CD1c-positive myeloid dendritic cell (primary cell): ENCODE results near the gene HSF4.

Experiments used
- DNase-seq: peaks from one replicate; pipeline ENCODE4 v3.0.0-alpha.2; 2016; ENCODE audit errors: extremely low spot score

Gene HSF4

DNA sequence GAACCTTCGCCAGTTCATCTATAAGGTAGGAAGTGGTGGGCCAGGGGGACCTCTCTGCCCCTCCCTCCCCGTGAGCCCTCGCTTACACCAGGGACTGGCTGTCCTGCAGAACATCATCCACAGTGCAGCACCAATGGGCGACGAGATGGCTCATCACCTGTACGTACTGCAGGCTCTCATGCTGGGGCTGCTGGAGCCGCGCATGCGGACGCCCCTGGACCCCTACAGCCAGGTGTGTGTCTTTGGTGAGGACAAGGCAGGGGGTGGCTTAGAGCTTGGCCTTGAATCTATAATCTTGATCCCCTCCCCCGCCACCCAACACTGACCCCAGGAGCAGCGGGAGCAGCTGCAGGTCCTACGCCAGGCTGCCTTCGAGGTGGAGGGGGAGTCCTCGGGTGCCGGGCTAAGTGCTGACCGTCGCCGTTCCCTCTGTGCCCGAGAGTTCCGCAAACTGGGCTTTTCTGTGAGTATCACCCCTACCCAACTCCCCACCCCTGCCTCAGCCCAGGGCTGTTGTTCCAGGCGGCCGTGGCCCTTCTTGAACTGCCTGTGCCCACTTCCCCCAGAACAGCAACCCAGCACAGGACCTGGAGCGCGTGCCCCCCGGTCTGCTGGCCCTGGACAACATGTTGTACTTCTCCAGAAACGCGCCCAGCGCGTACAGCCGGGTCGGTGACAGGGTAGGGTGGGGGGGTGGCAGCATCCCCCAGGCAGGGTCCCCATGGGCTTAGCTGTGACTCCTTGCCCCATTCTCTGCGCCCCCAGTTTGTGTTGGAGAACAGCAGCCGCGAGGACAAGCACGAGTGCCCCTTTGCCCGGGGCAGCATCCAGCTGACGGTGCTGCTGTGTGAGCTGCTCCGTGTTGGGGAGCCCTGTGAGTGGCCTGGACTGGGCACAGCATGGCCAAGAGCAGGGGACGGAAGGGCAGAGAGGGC, 37.1 kb downstream of the HSF4 start:
- no peak for DNase-seq

DNA sequence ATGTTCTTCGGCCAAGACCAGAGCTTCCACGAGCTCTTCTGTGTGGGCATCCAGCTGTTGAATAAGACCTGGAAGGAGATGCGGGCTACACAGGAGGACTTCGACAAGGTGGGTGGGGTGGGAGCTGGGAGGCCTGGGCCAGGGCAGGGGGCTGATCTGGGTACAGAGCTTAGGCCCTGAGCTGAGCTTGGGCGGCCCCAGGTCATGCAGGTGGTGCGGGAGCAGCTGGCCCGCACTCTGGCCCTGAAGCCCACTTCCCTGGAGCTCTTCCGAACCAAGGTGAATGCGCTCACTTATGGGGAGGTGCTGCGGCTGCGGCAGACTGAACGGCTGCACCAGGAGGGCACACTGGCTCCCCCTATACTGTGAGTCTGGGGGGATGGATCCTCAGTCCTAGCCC, 37.9 kb downstream of the HSF4 start:
- DNase-seq = no peak

DNA sequence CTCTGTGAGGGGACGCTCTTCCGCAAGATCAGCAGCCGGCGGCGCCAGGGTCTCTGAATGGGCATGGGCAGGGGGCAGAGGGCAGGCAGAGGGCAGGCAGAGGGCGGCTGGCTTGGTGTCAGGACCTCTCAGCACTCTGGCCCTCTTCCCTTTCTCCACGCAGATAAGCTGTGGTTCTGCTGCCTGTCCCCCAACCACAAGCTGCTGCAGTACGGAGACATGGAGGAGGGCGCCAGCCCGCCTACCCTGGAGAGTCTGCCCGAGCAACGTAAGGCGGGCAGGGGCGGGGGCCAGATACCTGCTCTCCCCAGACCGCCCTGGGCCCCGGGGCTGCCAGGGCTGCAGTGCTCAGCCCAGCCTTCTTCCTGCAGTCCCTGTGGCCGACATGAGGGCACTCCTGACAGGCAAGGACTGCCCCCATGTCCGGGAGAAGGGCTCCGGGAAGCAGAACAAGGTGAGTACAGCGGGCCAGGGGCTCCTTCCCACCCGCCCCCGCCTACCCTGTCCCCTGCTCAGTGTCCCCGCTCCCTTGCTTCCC, 38.5 kb downstream of the HSF4 start:
- no peak for DNase-seq

DNA sequence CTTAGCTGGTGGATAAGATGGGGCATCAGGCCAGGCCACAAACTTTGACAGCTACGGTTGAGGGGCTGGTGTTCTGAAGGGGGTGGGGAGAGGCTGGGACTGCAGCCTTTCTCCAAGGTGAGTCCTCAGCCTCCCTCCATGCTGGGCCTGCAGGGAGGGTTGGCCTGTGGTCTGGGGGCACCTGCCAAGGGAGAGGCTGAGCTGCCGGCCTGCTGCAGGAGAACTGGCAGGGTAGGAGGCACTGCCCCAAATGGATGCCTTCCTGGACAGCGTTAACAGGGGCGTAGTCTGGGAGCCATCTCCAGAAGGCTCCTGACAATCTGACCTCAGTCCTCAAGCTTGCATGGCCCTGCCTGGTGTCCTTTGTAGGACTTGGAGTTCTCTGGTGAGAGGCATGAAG, 39.5 kb downstream of the HSF4 start:
- DNase-seq = no peak

DNA sequence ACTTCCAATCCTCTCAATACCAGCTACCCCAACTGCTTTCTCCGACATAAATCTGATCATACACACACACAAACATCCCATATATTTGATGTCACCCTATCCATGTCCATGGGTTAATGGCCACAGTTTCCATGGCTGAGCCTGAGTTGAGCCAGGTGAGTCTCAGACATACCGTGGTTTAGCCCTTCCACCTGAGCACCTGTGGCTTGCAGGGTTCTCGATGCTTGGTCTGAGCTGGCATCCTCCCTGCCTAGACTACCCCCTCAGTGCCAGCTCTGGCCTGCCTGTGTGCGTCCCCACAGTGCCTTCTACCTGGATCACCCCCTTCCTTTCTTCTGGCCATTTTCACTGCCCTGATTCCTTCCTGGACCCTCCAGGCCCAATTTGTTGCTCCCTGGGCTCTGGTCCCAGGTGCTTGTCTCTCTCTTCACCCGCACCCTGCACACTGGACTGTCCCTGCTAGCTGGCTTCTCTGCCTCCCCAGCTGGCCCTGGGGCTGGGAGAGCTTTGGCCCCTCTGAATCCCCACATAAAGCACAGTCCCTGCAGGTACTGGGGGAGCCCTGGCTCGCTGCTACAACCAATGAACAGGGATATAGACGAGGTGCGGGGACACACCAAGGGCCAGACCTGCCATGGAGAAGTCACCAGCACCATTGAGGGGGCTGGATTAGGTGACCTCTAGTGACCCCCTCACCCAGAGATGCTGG, 41.7 kb downstream of the HSF4 start:
- no peak for DNase-seq

DNA sequence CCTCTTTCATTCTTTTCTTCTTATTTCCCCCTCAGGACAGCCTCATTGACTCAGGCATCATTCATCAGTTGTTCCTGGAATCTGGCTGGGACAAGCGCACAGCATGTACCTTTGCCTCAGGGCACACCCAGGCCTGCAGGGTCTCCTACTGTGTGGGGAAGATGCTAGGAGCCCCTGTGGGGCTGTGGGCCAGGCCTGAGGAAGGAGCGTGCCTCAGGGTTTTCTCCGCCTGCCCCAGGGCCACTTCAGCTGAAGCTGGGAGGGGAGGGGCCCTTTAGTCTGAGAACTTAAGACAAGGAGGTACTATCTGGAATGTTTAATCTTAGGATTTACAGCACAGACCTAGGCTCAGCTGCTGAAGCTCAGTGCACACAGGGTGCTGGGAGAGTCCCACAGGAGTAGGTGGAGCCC, 42.3 kb downstream of the HSF4 start:
- DNase-seq = no peak

DNA sequence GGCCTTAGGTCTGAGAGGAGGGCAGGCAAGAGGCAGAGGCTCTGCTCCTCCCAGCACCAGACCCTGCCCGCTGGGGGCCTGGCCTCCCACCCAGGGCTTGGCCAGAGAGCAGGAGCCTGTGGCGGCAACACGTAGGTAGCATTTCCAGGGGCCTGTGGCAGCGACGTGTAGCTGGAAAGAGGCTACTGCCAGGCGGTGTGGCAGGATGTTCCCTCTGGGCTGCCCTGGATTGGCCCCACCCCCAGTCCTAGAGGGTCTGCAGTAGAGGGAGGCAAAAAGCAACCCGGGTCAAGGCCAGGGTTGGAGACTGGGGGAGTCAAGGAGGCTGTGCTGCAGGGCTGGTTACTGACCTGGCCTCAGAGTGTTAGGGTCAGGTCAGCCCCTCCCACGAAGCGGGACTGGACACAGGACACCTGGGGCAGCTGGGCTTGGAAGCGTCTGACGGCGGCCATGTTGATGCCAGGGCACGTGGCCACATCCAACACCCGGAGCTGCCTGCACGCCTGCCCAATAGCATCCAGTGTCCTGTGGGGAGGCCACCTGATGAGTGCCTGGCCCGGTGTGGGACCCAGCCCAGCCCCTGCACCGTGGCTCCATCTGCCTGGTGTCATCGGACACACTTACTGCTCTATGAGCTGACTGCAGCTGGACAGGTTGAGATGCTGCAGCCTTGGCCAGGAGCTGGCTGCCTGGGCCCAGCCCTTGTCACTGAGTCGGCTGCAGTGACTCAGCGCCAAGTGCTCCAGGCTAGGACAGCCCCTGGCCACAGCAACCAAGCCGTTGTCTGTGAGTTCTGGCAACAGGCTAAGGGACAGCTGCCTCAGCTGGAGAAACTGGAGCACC, 42.9 kb downstream of the HSF4 start:
- DNase-seq = no peak

DNA sequence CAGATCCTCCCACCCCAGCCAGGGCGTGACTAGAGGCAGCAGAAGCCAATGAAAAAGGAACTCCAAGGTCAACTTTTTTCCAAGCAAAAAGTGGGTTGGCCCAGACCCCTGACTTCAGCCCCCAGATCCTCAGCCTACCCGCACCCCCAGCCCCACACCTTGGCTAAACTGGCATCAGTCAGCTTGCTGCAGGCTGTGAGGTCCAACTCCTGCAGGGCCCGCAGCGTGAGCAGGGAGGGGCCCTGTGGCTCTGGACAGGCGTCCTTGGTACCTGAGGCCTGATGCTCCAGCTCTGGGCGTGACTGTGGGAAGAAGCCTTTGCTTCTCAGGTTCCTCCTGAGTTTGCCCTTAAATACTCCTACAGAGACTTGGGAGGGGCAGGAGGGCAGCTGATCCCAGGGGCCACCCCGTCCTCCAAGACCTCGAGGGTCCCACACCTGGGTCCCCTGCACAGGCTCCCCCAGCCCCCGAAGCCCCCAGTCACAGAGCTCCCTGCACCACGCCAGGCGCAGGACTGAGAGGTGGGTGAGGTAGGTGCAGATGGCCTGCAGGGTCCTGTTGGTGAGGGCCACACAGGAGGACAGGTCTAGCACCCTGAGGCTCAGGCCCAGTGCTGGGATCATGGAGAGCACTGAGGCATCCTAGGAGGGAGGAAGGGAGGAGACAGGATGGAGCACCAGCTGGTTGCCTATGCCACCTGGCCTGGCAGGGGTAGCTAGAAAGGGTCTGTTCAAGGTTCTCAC, 43.8 kb downstream of the HSF4 start:
- no peak for DNase-seq

DNA sequence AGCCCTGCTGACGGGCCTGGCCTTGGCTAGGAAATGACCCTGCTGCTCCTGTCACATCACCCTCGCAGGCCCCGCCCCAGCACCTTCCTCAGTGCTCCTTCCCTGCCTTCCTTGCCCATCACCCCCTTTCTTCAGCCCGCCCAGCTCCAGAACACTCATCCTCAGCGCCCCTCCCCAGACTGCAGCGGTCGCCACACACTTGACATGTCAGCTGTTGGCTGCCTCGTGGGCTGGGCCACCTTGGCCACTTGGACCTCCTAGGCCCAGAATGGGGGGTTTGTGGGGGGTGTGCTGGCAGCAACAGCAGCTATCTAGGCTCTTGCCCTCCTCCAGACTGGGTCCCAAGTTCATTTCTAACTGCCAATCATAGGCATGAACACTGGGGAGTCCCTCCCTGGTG, 45.0 kb downstream of the HSF4 start:
- no peak for DNase-seq

DNA sequence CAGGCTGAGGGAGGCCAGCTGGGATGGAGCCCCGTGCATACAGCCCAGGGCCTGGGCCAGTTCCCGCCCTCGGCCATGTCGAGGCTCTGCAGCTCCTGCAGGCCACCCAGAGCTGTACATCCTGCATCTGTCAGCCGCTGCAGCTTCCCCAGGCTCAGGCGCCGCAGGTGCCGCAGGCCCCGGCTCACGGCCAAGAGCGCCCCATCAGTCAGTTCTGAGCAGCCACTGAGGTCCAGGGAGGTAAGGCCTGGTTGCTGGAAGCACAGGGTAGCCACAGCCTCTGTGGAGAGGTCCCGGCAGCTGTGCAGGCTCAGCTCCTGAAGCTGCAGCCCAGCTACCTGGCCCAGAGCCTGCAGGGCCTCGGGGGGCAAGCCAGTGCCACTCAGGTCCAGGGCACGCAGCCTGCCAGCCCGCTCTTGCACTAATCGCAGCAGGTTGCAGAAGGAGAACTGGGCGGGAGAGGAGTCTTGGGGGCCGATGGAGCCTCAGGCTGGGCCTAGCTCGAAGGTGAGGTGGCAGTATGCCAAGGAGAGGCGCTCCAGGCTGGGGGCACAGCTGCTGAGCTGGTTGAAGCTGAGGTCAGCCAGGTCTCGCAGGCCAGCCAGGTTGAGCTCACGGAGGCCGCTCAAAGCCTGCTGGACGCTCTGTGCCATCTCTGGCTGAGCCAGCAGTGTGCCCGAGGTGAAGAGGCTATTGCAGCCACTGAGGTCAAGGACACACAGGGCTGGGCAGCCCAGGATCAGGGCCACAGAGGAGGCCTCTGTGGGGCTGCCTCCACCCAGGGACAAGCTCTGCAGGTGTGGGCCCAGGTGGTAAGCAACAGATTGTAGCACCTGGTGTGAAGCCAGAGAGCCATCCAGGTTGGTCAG, 45.8 kb downstream of the HSF4 start:
- no peak for DNase-seq

DNA sequence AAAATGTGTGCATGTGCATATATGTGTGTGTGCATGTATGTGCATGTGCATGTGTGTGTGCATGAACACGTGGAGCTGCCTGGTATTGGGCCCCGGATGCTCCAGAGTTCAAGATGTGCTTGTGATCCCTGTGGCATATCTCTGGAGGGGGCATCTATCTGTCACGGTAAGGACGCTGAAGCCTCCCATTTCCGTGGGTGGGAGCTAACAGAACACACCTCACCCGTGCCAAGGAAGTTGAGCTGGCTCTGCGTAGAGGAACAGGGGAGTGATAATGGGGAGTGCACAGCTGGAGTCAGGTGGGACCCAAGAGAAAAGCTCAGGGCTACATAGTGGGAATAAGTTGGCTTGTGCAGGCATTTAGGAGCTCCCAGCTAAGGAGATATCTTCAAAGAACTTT, 47.1 kb downstream of the HSF4 start:
- DNase-seq = no peak

DNA sequence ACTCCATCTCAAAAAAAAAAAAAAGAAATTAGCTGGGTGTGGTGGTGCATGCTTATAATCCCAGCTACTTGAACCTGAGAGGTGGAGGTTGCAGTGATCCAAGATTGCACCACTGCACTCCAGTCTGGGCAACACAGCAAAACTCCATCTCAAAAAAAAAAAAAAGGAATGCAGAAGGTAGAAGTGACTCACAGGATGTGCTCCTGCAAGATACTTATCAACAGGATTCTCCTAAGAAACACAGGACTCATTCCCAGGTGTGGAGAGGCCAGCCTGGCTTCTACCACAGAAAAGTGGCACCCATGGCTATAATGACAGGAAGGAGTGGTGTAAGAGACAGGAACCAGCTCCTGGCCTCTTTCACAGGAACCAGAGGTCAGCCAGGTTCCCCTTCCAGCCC, 48.2 kb downstream of the HSF4 start:
- DNase-seq = no peak

DNA sequence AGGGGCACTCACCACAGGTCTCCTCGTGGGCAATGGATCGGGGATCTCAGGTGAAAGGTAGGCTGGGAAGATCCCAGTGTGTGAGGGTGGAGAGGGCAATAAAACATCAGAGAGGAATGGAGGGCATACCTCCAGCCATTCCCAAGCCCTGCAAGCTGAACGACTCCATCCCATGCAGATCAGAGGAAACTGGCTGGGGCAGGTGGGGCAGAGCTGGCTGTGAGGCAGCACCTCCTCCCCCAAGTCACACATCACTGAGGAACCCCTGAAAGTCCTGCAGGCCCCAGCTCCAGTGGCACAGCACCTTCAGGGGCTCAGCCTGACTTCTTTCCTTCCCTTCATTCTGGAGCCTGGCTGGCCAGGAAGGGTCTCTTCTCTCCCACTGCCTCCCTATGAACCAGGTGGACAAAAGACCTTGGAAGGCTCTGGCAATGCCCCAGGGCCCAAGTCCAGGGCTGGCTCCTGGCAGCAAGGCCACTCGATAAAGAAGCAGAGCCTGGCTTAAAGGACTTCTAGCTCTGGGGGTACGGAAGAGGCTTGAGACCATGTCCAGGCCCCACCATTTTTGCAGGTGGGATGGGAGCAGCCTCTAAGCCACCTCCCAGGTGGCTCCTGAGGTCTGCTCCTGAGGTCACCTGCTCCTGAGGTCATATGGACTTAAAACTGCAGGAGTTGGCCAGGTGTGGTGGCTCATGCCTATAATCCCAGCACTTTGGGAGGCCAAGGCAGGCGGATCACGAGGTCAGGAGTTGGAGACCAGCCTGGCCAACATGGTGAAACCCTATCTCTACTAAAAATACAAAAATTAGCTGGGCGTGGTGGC, 48.9 kb downstream of the HSF4 start:
- DNase-seq = no peak

DNA sequence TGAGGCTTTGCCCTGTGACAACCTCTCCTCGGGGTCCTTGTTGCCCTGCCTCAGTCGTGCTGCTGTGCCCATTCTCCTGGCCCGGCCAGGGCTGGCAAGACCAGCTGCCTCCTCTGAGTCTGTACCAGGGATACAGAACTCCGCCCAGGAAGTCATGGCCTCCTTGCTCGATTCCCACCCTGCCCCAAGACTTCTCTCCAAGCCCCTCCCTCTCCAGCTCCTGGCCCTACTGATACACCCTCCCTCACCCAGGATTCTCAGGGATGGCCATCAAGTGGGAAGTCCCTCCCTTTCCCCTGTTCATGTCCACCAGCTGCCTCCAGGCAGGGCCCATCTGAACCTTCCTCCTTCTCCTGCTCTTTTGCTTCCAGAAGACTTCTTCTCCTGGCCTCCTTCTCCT, 51.2 kb downstream of the HSF4 start:
- no peak for DNase-seq

DNA sequence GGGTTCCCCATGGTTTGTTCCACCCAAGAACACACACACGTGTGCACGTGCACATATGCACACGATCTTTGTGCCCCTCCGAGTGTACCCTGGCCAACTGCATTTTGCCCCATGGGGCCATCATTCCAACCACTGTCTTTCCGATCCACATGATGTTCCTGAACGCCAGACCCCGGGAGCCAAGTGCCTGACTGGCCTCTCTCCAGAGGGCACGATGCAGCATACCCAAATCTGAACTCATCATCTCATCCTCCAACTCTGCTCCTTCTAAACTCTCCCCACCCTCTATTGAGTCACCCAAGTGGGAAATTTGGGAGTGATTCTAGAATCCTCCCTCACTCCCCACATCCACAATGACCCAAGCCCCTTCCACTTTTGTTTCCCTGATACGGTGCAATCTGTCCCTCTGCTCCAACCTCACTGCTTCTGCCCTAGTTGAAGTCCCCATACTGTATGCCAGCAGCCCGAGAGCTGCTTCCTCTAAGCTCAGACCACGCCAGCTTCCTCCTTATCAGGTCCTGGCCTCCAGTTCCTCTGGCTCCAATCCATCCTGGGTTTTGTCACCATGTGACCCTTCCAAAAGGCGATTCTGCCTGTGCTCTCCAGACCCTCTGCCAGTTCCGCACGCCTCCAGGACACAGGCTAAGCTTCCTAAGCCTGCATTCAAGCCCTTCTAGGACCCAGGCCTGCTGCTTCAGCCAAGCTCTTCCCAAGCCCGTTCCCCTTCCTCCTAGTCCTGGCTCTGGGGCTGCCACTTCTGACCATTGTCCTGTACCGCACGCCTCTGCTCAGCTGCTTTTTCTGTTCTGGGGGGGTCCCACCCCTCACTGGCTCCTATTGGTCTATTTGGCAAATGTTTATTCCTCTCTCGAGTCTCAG, 52.3 kb downstream of the HSF4 start:
- DNase-seq = peak; percentile 82
